ENCODE measurements around the gene GRIK4.

DNA sequence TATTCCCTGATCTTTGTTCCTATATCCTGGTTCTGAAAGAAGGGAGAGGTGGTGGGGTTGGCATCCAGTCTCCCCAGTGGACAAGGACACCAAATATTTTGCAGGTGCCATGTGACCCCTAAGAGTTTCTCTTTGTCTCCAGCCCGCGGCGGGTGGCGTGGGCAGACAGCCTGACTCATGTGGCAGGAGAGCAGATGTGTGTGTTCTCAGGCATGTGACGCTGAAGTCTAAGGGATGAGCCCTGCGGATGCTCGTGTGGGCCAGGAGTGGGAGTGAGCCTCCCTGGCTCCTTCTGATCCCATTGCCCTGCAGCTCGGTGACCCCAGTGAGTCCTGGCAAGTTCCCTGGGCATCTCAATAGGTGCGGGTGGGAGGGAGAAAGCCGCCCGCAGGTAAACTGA is 417.5 kb downstream of the GRIK4 start:
- TF ChIP-seq ESRRA (CRISPR knock-in tag; IDR thresholded peaks at IDR 0.05; ENCODE audit: borderline replicate concordance) (no peak), CREB1 (CRISPR knock-in tag; IDR thresholded peaks at IDR 0.05) (no peak), MXD4 (CRISPR knock-in tag; IDR thresholded peaks at IDR 0.05; ENCODE audit: borderline replicate concordance) (no peak), NFYB (CRISPR knock-in tag; conservative IDR thresholded peaks at IDR 0.05; ENCODE audit: low read depth) (no peak), ZNF232 (CRISPR knock-in tag; IDR thresholded peaks at IDR 0.05) (no peak)
- TF ChIP-seq, protein P1, sequence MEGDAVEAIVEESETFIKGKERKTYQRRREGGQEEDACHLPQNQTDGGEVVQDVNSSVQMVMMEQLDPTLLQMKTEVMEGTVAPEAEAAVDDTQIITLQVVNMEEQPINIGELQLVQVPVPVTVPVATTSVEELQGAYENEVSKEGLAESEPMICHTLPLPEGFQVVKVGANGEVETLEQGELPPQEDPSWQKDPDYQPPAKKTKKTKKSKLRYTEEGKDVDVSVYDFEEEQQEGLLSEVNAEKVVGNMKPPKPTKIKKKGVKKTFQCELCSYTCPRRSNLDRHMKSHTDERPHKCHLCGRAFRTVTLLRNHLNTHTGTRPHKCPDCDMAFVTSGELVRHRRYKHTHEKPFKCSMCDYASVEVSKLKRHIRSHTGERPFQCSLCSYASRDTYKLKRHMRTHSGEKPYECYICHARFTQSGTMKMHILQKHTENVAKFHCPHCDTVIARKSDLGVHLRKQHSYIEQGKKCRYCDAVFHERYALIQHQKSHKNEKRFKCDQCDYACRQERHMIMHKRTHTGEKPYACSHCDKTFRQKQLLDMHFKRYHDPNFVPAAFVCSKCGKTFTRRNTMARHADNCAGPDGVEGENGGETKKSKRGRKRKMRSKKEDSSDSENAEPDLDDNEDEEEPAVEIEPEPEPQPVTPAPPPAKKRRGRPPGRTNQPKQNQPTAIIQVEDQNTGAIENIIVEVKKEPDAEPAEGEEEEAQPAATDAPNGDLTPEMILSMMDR (IDR thresholded peaks at IDR 0.05), result no peak
- TF ChIP-seq, protein P2, sequence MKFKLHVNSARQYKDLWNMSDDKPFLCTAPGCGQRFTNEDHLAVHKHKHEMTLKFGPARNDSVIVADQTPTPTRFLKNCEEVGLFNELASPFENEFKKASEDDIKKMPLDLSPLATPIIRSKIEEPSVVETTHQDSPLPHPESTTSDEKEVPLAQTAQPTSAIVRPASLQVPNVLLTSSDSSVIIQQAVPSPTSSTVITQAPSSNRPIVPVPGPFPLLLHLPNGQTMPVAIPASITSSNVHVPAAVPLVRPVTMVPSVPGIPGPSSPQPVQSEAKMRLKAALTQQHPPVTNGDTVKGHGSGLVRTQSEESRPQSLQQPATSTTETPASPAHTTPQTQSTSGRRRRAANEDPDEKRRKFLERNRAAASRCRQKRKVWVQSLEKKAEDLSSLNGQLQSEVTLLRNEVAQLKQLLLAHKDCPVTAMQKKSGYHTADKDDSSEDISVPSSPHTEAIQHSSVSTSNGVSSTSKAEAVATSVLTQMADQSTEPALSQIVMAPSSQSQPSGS (CRISPR knock-in tag; IDR thresholded peaks at IDR 0.05; ENCODE audit: borderline replicate concordance, low read depth), result no peak

Measured in WTC11 (cell line).